ENCODE data around the gene OR1N2. TPM values are rescaled to one million over a fixed set of nuclear protein-coding genes. Genes with fewer than 3 reads are reported as not detected.

Gene OR1N2
- polyA plus RNA-seq, 4 donors: not detected

Other genes with a start within 250 kb of the OR1N2 start
- 1 to 10 TPM; 5.2 to 7.2 (median 5.6) TPM for gene PTGS1, start 182.1 kb upstream of the OR1N2 start, polyA plus RNA-seq (ENCODE audit: insufficient read length in 4 of 4)
- not detected for gene OR1J1, start 75.2 kb upstream of the OR1N2 start, polyA plus RNA-seq (ENCODE audit: insufficient read length in 4 of 4)
- gene OR1J2, start 42.3 kb upstream of the OR1N2 start, polyA plus RNA-seq (ENCODE audit: insufficient read length in 4 of 4): not detected
- gene OR1J4, start 34.0 kb upstream of the OR1N2 start, polyA plus RNA-seq (ENCODE audit: insufficient read length in 4 of 4): not detected
- not detected for gene OR1N1, start 25.8 kb upstream of the OR1N2 start, polyA plus RNA-seq (ENCODE audit: insufficient read length in 4 of 4)
- under 1 TPM; 0.08 to 0.22 (median 0.15) TPM for gene OR1L8, start 30.3 kb downstream of the OR1N2 start, polyA plus RNA-seq (ENCODE audit: insufficient read length in 4 of 4)
- not detected for gene OR1Q1, start 61.6 kb downstream of the OR1N2 start, polyA plus RNA-seq (ENCODE audit: insufficient read length in 4 of 4)
- gene OR1B1, start 104.5 kb downstream of the OR1N2 start, polyA plus RNA-seq (ENCODE audit: insufficient read length in 4 of 4): not detected
- not detected for gene OR1L1, start 108.6 kb downstream of the OR1N2 start, polyA plus RNA-seq (ENCODE audit: insufficient read length in 4 of 4)
- not detected for gene OR1L3, start 122.0 kb downstream of the OR1N2 start, polyA plus RNA-seq (ENCODE audit: insufficient read length in 4 of 4)
- gene OR1L4, start 170.9 kb downstream of the OR1N2 start, polyA plus RNA-seq (ENCODE audit: insufficient read length in 4 of 4): not detected
- gene OR1L6, start 189.2 kb downstream of the OR1N2 start, polyA plus RNA-seq (ENCODE audit: insufficient read length in 4 of 4): not detected
- not detected for gene OR5C1, start 235.8 kb downstream of the OR1N2 start, polyA plus RNA-seq (ENCODE audit: insufficient read length in 4 of 4)
- gene OR1K1, start 247.0 kb downstream of the OR1N2 start, polyA plus RNA-seq (ENCODE audit: insufficient read length in 4 of 4): not detected